Measurements from ENCODE around the gene C6orf118. TPM values are rescaled to one million over a fixed set of nuclear protein-coding genes. Genes with fewer than 3 reads are reported as not detected.

C6orf118 gene
- total RNA-seq, 1 donor, result not detected

- no peak overlapping the region for H3K4me3 ChIP-seq (ENCODE audit: low read depth, low read length)
- no peak for TF ChIP-seq CTCF (IDR thresholded peaks at IDR 0.05; ENCODE audit: insufficient read depth, low read length)
- DNase-seq (ENCODE audit: low read depth), result no peak
Measured at GRCh38 chr6:165232731-165233488, 76.5 kb downstream of the C6orf118 start.

GRCh38 chr6:165231581-165232561, 77.5 kb downstream of the C6orf118 start:
- peak; percentile 71 for DNase-seq (ENCODE audit: low read depth)
- no peak overlapping the region for H3K4me3 ChIP-seq (ENCODE audit: low read depth, low read length)
- peak; percentile 66 for TF ChIP-seq CTCF (IDR thresholded peaks at IDR 0.05; ENCODE audit: insufficient read depth, low read length)

GRCh38 chr6:165231177-165231576, 78.2 kb downstream of the C6orf118 start:
- TF ChIP-seq CTCF (IDR thresholded peaks at IDR 0.05; ENCODE audit: insufficient read depth, low read length), result no peak
- DNase-seq (ENCODE audit: low read depth), result no peak
- no peak overlapping the region for H3K4me3 ChIP-seq (ENCODE audit: low read depth, low read length)
